Naive thymus-derived CD4-positive, alpha-beta T cell (primary cell): ENCODE data around the gene ERC1. TPM values are rescaled to one million over a fixed set of nuclear protein-coding genes. Genes with fewer than 3 reads are reported as not detected.
A peak's percentile ranks its signal among the peaks of the same experiment; 100 is the strongest.

Experiments used
- ATAC-seq: fragments of 150-1000 bp; cut with Tn5 transposase; 2 replicates; pipeline ENCODE4 v1.10.0; 2021; ENCODE audit warnings: mild to moderate bottlenecking, moderate library complexity
- CTCF ChIA-PET: fragments of 350-600 bp; sonication (Branson Sonifier 250); formaldehyde crosslinking; loops from one replicate; lab custom pipeline; 2021; ENCODE audit warnings: antibody characterized with exemption; lab: Charles Lee
- POLR2A ChIA-PET: fragments of 350-600 bp; sonication (Branson Sonifier 250); formaldehyde crosslinking; loops from one replicate; lab custom pipeline; 2021; ENCODE audit warnings: antibody characterized with exemption, inconsistent platforms; lab: Charles Lee
- DNase-seq, 9 donors: peaks; one replicate each; pipeline versions ENCODE4 v3.0.0 to v3.0.0-alpha.2; 2020 to 2022; ENCODE audit warnings: mixed read lengths in 1 of 9
- H3K27ac ChIP-seq: one replicate; pipeline ENCODE4 v1.7.0; 2013; ENCODE audit warnings: mild to moderate bottlenecking, low read depth, low read length, moderate library complexity
- H3K27me3 ChIP-seq, 2 donors: one replicate each; pipeline ENCODE4 v1.7.0; 2013; ENCODE audit warnings: low read length in 2 of 2, mild to moderate bottlenecking in 2 of 2, moderate library complexity in 2 of 2; ENCODE audit not compliant: control insufficient read depth in 2 of 2, insufficient read depth in 2 of 2
- H3K36me3 ChIP-seq, 3 experiments: 1 replicate in 2 of 3; 2 replicates in 1 of 3; pipeline ENCODE4 v1.7.0; 2013; ENCODE audit warnings: low read length in 3 of 3, mild to moderate bottlenecking in 3 of 3, moderate library complexity in 1 of 3; ENCODE audit not compliant: insufficient read depth in 3 of 3, control insufficient read depth in 2 of 3
- H3K4me1 ChIP-seq, 2 donors: one replicate each; pipeline ENCODE4 v1.7.0; 2013; ENCODE audit warnings: low read length in 2 of 2, mild to moderate bottlenecking in 2 of 2, moderate library complexity in 1 of 2; ENCODE audit not compliant: control insufficient read depth in 2 of 2, insufficient read depth in 2 of 2
- H3K4me3 ChIP-seq: 2 replicates; pipeline ENCODE4 v1.7.0; 2013; ENCODE audit warnings: mild to moderate bottlenecking, low read length
- H3K9me3 ChIP-seq, 3 experiments: 1 replicate in 2 of 3; 2 replicates in 1 of 3; pipeline ENCODE4 v1.7.0; 2013; ENCODE audit warnings: low read length in 3 of 3; ENCODE audit not compliant: control insufficient read depth in 2 of 3
- H3K27ac Mint-ChIP-seq, 9 donors: one replicate each; pipeline ENCODE4 v1.8.0; 2020 to 2022; ENCODE audit warnings: mixed read lengths in 9 of 9, mild to moderate bottlenecking in 8 of 9, moderate library complexity in 5 of 9, inconsistent platforms in 2 of 9
- H3K27me3 Mint-ChIP-seq, 5 donors: one replicate each; pipeline ENCODE4 v1.8.0; 2021 to 2022; ENCODE audit warnings: mixed read lengths in 5 of 5, mild to moderate bottlenecking in 1 of 5
- H3K36me3 Mint-ChIP-seq, 5 donors: one replicate each; pipeline ENCODE4 v1.8.0; 2020 to 2022; ENCODE audit warnings: mixed read lengths in 5 of 5, mild to moderate bottlenecking in 3 of 5, inconsistent platforms in 1 of 5
- H3K4me1 Mint-ChIP-seq, 7 donors: one replicate each; pipeline ENCODE4 v1.8.0; 2020 to 2022; ENCODE audit warnings: mixed read lengths in 7 of 7, mild to moderate bottlenecking in 3 of 7, inconsistent platforms in 1 of 7
- H3K4me3 Mint-ChIP-seq, 10 donors: one replicate each; pipeline ENCODE4 v1.8.0; 2020 to 2022; ENCODE audit warnings: mild to moderate bottlenecking in 10 of 10, mixed read lengths in 10 of 10, moderate library complexity in 6 of 10, inconsistent platforms in 2 of 10
- H3K9me3 Mint-ChIP-seq, 11 donors: one replicate each; pipeline ENCODE4 v1.8.0; 2020 to 2022; ENCODE audit warnings: mixed read lengths in 11 of 11, mild to moderate bottlenecking in 4 of 11, inconsistent platforms in 1 of 11, moderate library complexity in 1 of 11
- intact Hi-C, 2 donors: fragments of 100-400 bp; cut with micrococcal nuclease; formaldehyde crosslinking; loops; one replicate each; pipeline ENCODE4 v1.15.1; 2023
- polyA plus RNA-seq, 2 donors: library from polyadenylated mRNA; unstranded; fragments of 300-500 nt; fragmentation: Illumina TruSeq; gene quantifications; one replicate each; pipeline ENCODE4 v1.2.3, GENCODE V29; 2021
- total RNA-seq, 6 experiments: library from RNA in 5 of 6; stranded (reverse) in 5 of 6; gene quantifications; 1 replicate in 5 of 6; 2 replicates in 1 of 6; pipeline ENCODE4 v1.2.3 and lab custom pipeline; 2021 to 2026

ERC1 gene
- total and polyA plus RNA-seq, 7 experiments from 2014 or later: 15.9 to 62.0 (median 51.5) TPM

DNA sequence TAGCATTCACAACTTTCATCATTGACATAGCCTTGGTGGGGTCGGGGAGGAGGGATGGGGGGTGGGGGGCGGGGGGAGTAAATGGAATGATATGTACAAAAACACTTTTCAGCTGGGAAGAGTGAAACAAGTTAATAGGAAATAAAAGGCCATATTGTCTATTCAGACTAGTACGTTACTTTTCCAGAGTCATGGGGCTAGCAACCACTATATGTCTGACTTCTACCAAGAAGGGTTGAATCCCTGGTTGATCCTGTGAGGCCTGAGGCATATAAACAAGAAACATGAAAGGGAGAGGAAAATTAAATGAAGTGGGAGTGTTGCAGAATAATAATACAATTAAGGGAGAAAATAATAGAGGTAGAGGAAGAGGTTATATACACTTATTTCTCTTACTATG, 225.5 kb downstream of the ERC1 start:
- Histone ChIP-seq H3K9me3 (no peaks in the 10 kb centered on the region), H3K4me3 (no peak overlapping the region), H3K4me1 (no peaks in the 10 kb centered on the region), H3K36me3 (no peaks in the 10 kb centered on the region), H3K27ac (no peak overlapping the region), H3K27me3 (no peaks in the 10 kb centered on the region)
- DNase-seq: no peak
- Mint-ChIP-seq H3K27me3 (no peaks in the 10 kb centered on the region), H3K9me3 (no peaks in the 10 kb centered on the region), H3K4me1 (no peaks in the 10 kb centered on the region), H3K36me3 (peaks cover 0 to 19% (median 4%) of the 10 kb centered on the region in 5 donors), H3K27ac (no peak overlapping the region), H3K4me3 (no peak overlapping the region)
- intact Hi-C loops: no loop called here
- ATAC-seq: no peak
- ChIA-PET POLR2A (no interaction called here), CTCF (no interaction called here)

DNA sequence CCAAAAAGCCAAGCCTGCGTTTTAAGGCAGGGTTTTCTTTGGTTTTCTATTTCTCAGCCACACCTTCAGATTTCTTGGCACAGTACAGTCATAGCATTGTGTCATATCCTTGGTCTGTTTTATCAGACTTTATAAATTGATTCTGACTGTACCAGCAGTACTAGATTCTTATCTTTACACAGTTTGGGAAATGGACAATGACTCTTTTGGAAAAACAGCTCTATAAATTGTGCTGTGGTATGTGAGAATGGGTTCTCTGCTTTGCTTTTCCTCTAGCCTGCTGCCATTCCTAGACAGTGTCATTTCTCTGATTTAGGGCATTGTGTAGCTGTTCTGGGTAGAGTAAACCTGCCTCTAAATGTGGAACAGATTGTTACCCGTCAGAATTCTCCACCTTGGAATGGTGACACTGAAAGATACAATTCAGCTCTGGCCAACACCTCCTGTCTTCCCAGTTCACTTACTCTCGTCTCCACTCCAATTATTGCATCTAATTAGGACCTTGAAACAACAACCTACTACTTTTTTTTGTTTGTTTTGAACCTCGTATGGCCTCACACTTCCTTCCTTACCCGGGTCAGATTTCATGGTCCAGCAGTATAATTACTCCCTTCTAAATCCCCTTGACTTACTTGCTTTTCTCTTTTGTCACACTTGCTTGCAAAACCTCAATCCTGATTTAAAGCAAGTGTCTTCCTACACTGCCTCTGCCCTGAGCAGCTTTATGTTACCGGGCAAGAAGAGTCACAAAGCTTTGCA, 226.3 kb downstream of the ERC1 start:
- peaks cover 0 to 14% (median under 1%) of the 10 kb centered on the region in 5 donors for H3K36me3 Mint-ChIP-seq
- DNase-seq (no peak), ATAC-seq (no peak)
- no peak overlapping the region for H3K4me3 ChIP-seq
- no peaks in the 10 kb centered on the region for H3K4me1 Mint-ChIP-seq
- H3K4me1 ChIP-seq: no peaks in the 10 kb centered on the region
- ChIA-PET POLR2A (no interaction called here), CTCF (interaction anchor here (0.5 kb wide), 1 partner anchor 10 kb away, joined by 3 read pairs; no protein-coding TSS in a partner anchor)
- H3K27me3 Mint-ChIP-seq: no peaks in the 10 kb centered on the region
- H3K36me3 ChIP-seq: no peaks in the 10 kb centered on the region
- intact Hi-C loops: no loop called here
- no peak overlapping the region for H3K27ac Mint-ChIP-seq
- no peaks in the 10 kb centered on the region for H3K9me3 ChIP-seq
- no peak overlapping the region for H3K27ac ChIP-seq
- no peaks in the 10 kb centered on the region for H3K9me3 Mint-ChIP-seq
- no peaks in the 10 kb centered on the region for H3K27me3 ChIP-seq
- H3K4me3 Mint-ChIP-seq: no peak overlapping the region

DNA sequence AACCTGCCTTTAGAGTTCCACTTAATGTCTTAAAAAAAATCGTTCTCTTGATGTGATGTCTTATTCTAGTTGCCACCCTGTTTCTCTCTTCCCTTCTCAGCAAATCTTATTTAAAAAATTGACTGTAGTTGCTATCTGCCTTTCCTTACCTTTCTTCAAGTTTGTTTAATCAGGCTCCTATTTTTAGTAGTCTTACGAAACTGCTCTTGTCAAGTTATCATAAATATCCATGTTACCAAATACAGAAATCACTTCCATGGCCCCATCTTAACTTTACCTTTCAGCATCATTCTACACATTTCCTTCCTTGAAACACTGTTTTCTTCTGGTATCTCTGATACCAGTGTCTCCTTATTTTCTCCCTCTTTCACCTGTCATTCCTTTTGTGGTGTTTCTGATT, 227.3 kb downstream of the ERC1 start:
- Mint-ChIP-seq H3K36me3 (peaks cover 0 to 7% (median 2%) of the 10 kb centered on the region in 5 donors), H3K4me3 (no peak overlapping the region), H3K27ac (no peak overlapping the region), H3K4me1 (no peaks in the 10 kb centered on the region), H3K9me3 (no peaks in the 10 kb centered on the region), H3K27me3 (no peaks in the 10 kb centered on the region)
- intact Hi-C loops: no loop called here
- DNase-seq: no peak
- no peak overlapping the region for H3K4me3 ChIP-seq
- H3K27me3 ChIP-seq: no peaks in the 10 kb centered on the region
- H3K9me3 ChIP-seq: no peaks in the 10 kb centered on the region
- CTCF ChIA-PET: no interaction called here
- H3K36me3 ChIP-seq: no peaks in the 10 kb centered on the region
- no peak for ATAC-seq
- H3K4me1 ChIP-seq: no peaks in the 10 kb centered on the region
- H3K27ac ChIP-seq: no peak overlapping the region
- POLR2A ChIA-PET: no interaction called here

DNA sequence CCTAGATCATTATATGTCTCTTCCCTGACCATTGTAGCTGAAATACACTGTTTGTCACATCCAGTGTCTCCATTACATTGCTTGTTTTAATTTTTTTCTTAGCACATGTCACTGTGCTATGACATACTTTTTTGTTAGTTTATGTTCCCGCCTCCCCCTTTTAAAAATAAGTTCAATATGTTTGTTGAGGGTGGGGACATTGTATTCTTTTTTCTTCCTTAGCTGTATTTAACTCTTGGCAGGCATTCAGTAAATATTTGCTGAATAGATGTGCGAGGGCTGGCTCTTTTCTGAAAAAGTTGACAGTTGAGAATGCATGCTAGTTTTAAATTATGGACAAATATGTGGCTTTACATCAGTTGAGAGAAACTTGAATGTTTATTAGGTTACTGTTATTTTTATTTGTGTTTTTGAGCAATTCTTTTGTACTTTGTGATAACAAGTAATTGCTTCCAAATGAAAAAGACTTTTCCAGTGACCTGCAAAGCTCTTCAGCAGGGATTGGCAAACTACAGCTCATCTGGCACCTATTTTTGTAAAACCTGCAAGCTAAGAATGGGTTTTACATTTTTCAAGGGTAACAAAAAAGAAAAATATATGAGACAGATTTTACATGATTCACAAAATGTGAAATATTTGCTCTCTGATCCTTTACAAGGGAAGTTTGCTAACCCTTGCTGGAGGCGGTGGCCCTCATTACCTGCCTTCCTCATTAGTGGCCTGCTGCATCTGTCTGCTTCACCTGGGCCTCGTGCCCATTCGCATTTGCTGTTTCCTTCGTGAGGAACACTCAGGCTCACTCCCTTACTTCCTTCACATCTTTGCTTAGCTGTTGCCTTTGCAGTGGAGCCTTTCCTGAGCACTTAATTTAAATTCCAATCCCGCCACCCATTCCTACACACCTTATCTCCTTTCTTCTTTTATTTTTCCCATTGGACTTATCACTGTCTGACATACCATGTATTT, 229.4 kb downstream of the ERC1 start:
- no peak overlapping the region for H3K4me3 ChIP-seq
- Mint-ChIP-seq H3K27ac (no peak overlapping the region), H3K27me3 (no peaks in the 10 kb centered on the region), H3K4me1 (no peaks in the 10 kb centered on the region), H3K9me3 (no peaks in the 10 kb centered on the region), H3K36me3 (peaks cover 0 to 9% (median 4%) of the 10 kb centered on the region in 5 donors), H3K4me3 (no peak overlapping the region)
- no peaks in the 10 kb centered on the region for H3K36me3 ChIP-seq
- no peaks in the 10 kb centered on the region for H3K9me3 ChIP-seq
- ATAC-seq (no peak), DNase-seq (no peak)
- ChIA-PET POLR2A (no interaction called here), CTCF (interaction anchor here (0.6 to 1.5 kb wide), 3 partner anchors 12 to 126 kb away, joined by 3 to 6 read pairs (median 4); no protein-coding TSS in a partner anchor)
- H3K27me3 ChIP-seq: no peaks in the 10 kb centered on the region
- no peak overlapping the region for H3K27ac ChIP-seq
- intact Hi-C loops: no loop called here
- no peaks in the 10 kb centered on the region for H3K4me1 ChIP-seq

DNA sequence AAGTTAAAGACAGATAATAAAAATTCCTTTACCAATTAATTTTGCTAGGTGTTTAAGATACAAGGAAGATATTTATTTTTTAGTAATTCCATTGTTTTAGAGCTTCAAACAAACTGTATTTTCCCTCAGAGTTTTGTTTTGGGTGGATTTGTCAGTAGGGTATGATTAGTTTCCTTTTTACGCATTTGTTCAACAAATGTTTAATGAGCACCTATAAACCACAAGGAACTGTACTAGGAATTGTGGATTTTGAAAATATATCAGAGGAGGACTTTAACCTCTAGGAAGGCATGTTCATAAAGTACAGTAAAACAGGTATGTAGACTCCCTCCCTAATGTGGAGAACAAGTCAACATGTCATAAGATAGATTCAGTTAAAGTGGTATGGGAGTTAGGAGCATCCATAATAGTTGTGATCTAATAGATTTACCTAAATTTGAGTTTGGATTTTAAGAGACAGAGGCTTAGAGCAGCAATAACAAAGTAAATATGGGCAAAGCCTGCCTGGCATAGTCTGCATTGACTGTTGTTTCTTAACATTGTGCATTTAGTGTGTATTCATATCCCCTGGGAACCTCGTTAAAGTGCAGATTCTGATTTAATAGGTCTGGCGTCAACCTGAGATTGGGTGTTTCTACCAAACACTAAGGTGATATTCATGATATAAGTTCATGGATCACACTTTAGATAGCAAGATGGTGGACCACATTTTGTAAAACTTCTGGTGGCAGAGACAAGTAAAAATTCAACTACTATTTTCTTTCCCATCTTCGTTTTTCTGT, 232.0 kb downstream of the ERC1 start:
- ATAC-seq (no peak), DNase-seq (no peak)
- Mint-ChIP-seq H3K27me3 (no peaks in the 10 kb centered on the region), H3K9me3 (no peaks in the 10 kb centered on the region), H3K4me3 (no peak overlapping the region), H3K36me3 (peaks cover 0 to 23% (median 14%) of the 10 kb centered on the region in 5 donors), H3K4me1 (peaks cover 0 to 7% (median 5%) of the 10 kb centered on the region in 7 donors), H3K27ac (no peak overlapping the region)
- no peaks in the 10 kb centered on the region for H3K36me3 ChIP-seq
- H3K9me3 ChIP-seq: no peaks in the 10 kb centered on the region
- ChIA-PET CTCF (interaction anchor here (0.5 kb wide), 1 partner anchor 203 kb away, joined by 3 read pairs; no protein-coding TSS in a partner anchor), POLR2A (no interaction called here)
- intact Hi-C loops: no loop called here
- no peaks in the 10 kb centered on the region for H3K27me3 ChIP-seq
- no peak overlapping the region for H3K4me3 ChIP-seq
- no peak overlapping the region for H3K27ac ChIP-seq
- no peaks in the 10 kb centered on the region for H3K4me1 ChIP-seq

DNA sequence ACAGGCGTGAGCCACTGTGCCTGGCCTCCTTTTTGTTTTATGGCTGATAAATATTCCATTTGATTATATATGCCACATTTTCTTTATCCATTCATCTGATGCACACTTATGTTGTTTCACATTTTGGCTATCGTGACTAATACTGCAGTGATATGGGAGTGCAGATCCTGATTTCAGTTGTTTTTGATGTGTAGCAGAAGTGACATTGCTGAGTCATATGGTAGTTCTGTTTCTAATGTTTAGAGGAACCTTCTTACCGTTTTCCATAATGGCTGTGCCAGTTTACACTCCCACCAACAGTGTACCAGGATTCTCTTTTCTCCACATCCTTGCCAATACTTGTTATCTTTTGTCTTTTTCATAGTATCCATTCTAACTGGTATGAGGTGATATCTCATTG, 235.9 kb downstream of the ERC1 start:
- H3K27ac ChIP-seq: no peak overlapping the region
- POLR2A ChIA-PET: no interaction called here
- peak; percentile 49 for ATAC-seq

More for the DNA sequence above, 235.9 kb downstream of the ERC1 start:
- H3K36me3 Mint-ChIP-seq: peaks cover 0 to 53% (median 35%) of the 10 kb centered on the region in 5 donors
- CTCF ChIA-PET: interaction anchor here (0.6 kb wide), 1 partner anchor 10 kb away, joined by 3 read pairs; no protein-coding TSS in a partner anchor
- no peaks in the 10 kb centered on the region for H3K27me3 Mint-ChIP-seq
- H3K27ac Mint-ChIP-seq: no peak overlapping the region
- no peak for DNase-seq
- Histone ChIP-seq H3K36me3 (no peaks in the 10 kb centered on the region), H3K27me3 (no peaks in the 10 kb centered on the region), H3K4me1 (no peaks in the 10 kb centered on the region), H3K9me3 (no peaks in the 10 kb centered on the region), H3K4me3 (no peak overlapping the region)
- H3K4me1 Mint-ChIP-seq: peaks cover 6 to 13% (median 9%) of the 10 kb centered on the region in 7 donors
- intact Hi-C loops: loop anchor here in 1 of 2 donors (5.0 kb wide), 1 partner anchor 35 kb away; no protein-coding TSS in a partner anchor
- no peak overlapping the region for H3K4me3 Mint-ChIP-seq
- peaks cover 0 to 1% (median 0%) of the 10 kb centered on the region in 11 donors for H3K9me3 Mint-ChIP-seq
